Erythroblast (primary cell): ENCODE data around the gene PRKG1.

Experiments used
- GATA1 ChIP-seq: IDR thresholded peaks from 2 replicates; pipeline ENCODE4 v1.6.1; 2011; ENCODE audit warnings: low read depth, mild to moderate bottlenecking, control low read depth, low read length, moderate library complexity
- POLR2A ChIP-seq: IDR thresholded peaks from 2 replicates; pipeline ENCODE4 v1.6.1; 2011; ENCODE audit warnings: mild to moderate bottlenecking, low read length

GRCh38 chr10:52276163-52276562 is 1201.9 kb downstream of the PRKG1 start:
- TF ChIP-seq POLR2A (no peak), GATA1 (no peak)
